AG04449 (cell line): ENCODE measurements around the gene SH3RF1.
A peak's percentile ranks its signal among the peaks of the same experiment; 100 is the strongest.

Experiments used
- CTCF ChIA-PET: fragments of 350-600 bp; formaldehyde crosslinking; extraction: SDS; loops from one replicate; lab custom pipeline; 2021; ENCODE audit warnings: antibody characterized with exemption; lab: Yijun Ruan, JAX
- POLR2A ChIA-PET: fragments of 400-600, 350-600 bp; formaldehyde crosslinking; extraction: SDS; loops from one replicate; lab custom pipeline; 2020; ENCODE audit warnings: antibody characterized with exemption, inconsistent platforms; lab: Yijun Ruan, JAX
- DNase-seq: peaks from one replicate; pipeline ENCODE4 v3.0.0-alpha.2; 2010; ENCODE audit warnings: low read depth, low spot score
- H3K4me3 ChIP-seq: 2 replicates; pipeline ENCODE4 v1.5.1; 2011; ENCODE audit warnings: low read depth, mild to moderate bottlenecking, control low read depth, low read length
- CTCF ChIP-seq: IDR thresholded peaks from one replicate; pipeline ENCODE4 v1.5.1; 2011; ENCODE audit warnings: mild to moderate bottlenecking, moderate library complexity, low read length, control low read depth, inconsistent platforms; ENCODE audit not compliant: insufficient read depth; ENCODE audit errors: missing control alignments

The SH3RF1 gene

GRCh38 chr4:169115897-169116254 is 154.9 kb downstream of the SH3RF1 start:
- CTCF ChIA-PET = interaction anchor here (0.6 to 2.2 kb wide), 11 partner anchors 11 to 370 kb away, joined by 3 to 15 read pairs (median 5); partner anchors contain the start of gene CBR4
- peak; percentile 94 for DNase-seq
- POLR2A ChIA-PET = interaction anchor here (0.6 to 1.1 kb wide), 5 partner anchors 10 to 295 kb away, joined by 3 read pairs; no protein-coding TSS in a partner anchor

GRCh38 chr4:169115144-169115896 is 155.4 kb downstream of the SH3RF1 start:
- DNase-seq = no peak
- CTCF ChIA-PET = interaction anchor here (1.2 to 2.2 kb wide), 7 partner anchors 10 to 371 kb away, joined by 3 to 15 read pairs (median 6); partner anchors contain the start of gene CBR4
- POLR2A ChIA-PET = interaction anchor here (0.6 to 1.1 kb wide), 6 partner anchors 10 to 295 kb away, joined by 3 read pairs; no protein-coding TSS in a partner anchor
- H3K4me3 ChIP-seq = no peak overlapping the region
- TF ChIP-seq CTCF = no peak

More at GRCh38 chr4:169115897-169116254, 154.9 kb downstream of the SH3RF1 start:
- TF ChIP-seq CTCF = peak; percentile 46
- H3K4me3 ChIP-seq = no peak overlapping the region

GRCh38 chr4:169114341-169114974 is 156.3 kb downstream of the SH3RF1 start:
- H3K4me3 ChIP-seq = no peak overlapping the region
- ChIA-PET POLR2A (no interaction called here), CTCF (interaction anchor here (0.8 kb wide), 1 partner anchor 270 kb away, joined by 3 read pairs; no protein-coding TSS in a partner anchor)
- no peak for DNase-seq
- TF ChIP-seq CTCF = no peak

- CTCF ChIA-PET = interaction anchor here (1.3 kb wide), 1 partner anchor 12 kb away, joined by 3 read pairs; no protein-coding TSS in a partner anchor
- no peak for TF ChIP-seq CTCF
- POLR2A ChIA-PET = no interaction called here
- no peak overlapping the region for H3K4me3 ChIP-seq
- no peak for DNase-seq
Observed at GRCh38 chr4:169110633-169111032, 160.1 kb downstream of the SH3RF1 start.

- DNase-seq = no peak
- POLR2A ChIA-PET = no interaction called here
- CTCF ChIA-PET = interaction anchor here (1.3 kb wide), 1 partner anchor 98 kb away, joined by 3 read pairs; no protein-coding TSS in a partner anchor
- H3K4me3 ChIP-seq = no peak overlapping the region
- no peak for TF ChIP-seq CTCF
Observed at GRCh38 chr4:169109035-169109675, 161.6 kb downstream of the SH3RF1 start.
